Tibial nerve (tissue), 3 donors: ENCODE results near the gene CCDC190.

Source experiments
- EP300 ChIP-seq, 2 donors: sonication (generic); formaldehyde crosslinking; IDR thresholded peaks; one replicate each; pipeline ENCODE4 v1.6.1; 2017; ENCODE audit warnings: antibody characterized with exemption in 2 of 2, mild to moderate bottlenecking in 1 of 2
- POLR2A ChIP-seq, 2 donors: fragments of 450-650 bp; IDR thresholded peaks; one replicate each; pipeline ENCODE4 v1.6.1; 2017; ENCODE audit warnings: antibody characterized with exemption in 2 of 2, mild to moderate bottlenecking in 2 of 2, moderate library complexity in 2 of 2

DNA sequence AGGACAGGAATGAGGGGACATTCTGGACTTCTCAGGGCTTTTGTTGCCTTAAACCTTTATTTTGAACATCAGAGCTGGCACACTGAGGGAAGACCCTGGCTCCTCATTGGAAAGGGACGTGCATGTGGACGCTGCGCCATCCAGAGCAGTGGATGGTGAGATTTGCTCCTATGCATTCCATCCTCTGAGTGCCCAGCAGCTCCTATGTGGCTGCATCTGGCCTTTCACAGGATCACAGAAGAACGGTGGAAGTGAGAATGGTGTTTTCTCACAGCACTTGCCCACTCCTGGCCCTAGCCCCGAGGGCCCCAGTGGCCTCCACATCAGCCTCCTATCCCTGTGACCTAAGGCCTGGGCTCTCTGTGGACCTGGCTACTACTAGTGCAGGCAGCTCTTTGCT is 20.6 kb upstream of the CCDC190 start:
- no peak for TF ChIP-seq POLR2A (IDR thresholded peaks at IDR 0.05)
- TF ChIP-seq EP300 (IDR thresholded peaks at IDR 0.05) = no peak
